Pancreas (tissue), 10 donors: Measurements from ENCODE around the gene RPA1. TPM values are rescaled to one million over a fixed set of nuclear protein-coding genes. Genes with fewer than 3 reads are reported as not detected.

Experiments used
- ATAC-seq, 4 donors: fragments of 200-7000 bp; cut with Tn5 transposase; one replicate each; pipeline versions ENCODE4 v1.8.0 to v1.9.1; 2020; ENCODE audit warnings: mild to moderate bottlenecking in 4 of 4, moderate library complexity in 4 of 4
- DNase-seq, 6 donors: peaks; one replicate each; pipeline ENCODE4 v3.0.0-alpha.2; 2020
- FAIRE-seq: peaks from 2 replicates; lab custom pipeline; 2012; peaks lifted over from hg19 to GRCh38; lab: Jason Lieb, UNC
- H3K27ac ChIP-seq, 4 donors: fragments of 200-600 bp; sonication (generic); 1 replicate in 3 of 4; 2 replicates in 1 of 4; pipeline versions ENCODE4 v1.5.0 to v1.8.0; 2020
- H3K27me3 ChIP-seq, 4 donors: fragments of 200-600 bp; one replicate each; pipeline ENCODE4 v1.8.0; 2021
- H3K36me3 ChIP-seq, 3 donors: fragments of 200-600 bp; sonication (generic) in 1 of 3; one replicate each; pipeline versions ENCODE4 v1.5.0 to v1.8.0; 2020 to 2021
- H3K4me1 ChIP-seq, 3 donors: fragments of 200-600 bp; one replicate each; pipeline ENCODE4 v1.8.0; 2021
- H3K4me3 ChIP-seq, 4 donors: fragments of 200-600 bp; sonication (generic) in 2 of 4; one replicate each; pipeline versions ENCODE4 v1.5.0 to v1.8.0; 2020 to 2021
- H3K9me3 ChIP-seq, 4 donors: fragments of 200-600 bp; one replicate each; pipeline ENCODE4 v1.8.0; 2021
- CTCF ChIP-seq, 4 donors: fragments of 200-600 bp; sonication (generic) in 3 of 4; IDR thresholded peaks; one replicate each; pipeline versions ENCODE4 v1.5.0 to v1.8.0; 2021; ENCODE audit warnings: antibody characterized with exemption in 4 of 4
- WGBS, 2 donors: extraction: QIAGEN DNeasy Blood & Tissue Kit; methylation state at CpG; one replicate each; pipeline ENCODE4 v1.1.7; 2013; 5-methylcytosine and 5-hydroxymethylcytosine counted together
- intact Hi-C, 3 donors: fragments of 100-400 bp; cut with DNase I; formaldehyde crosslinking; loops; one replicate each; pipeline versions ENCODE4 v1.11.1 to v1.14.2; 2022
- polyA plus RNA-seq, 2 donors: library from polyadenylated mRNA; stranded (reverse); fragments of 200-250 nt; gene quantifications; one replicate each; pipeline ENCODE4 v1.2.3, GENCODE V29; 2013
- total RNA-seq, 6 donors: library from RNA; stranded (reverse); fragmentation: NEBNext Ultra II Directional in 4 of 6; extraction: Animal tissue kit (Norgen Biotek cat#: 25700) in 4 of 6; gene quantifications; one replicate each; pipeline versions ENCODE4 v1.2.1 to v1.2.4, GENCODE V29; 2021 to 2023
- donor health status: healthy with polysubstance abuse.
- donor health status: DM: no; HTN: no; CAD: no; lungs with moderate emphysema.
- donor health status: DM: no; HTN: no; CAD: no.
- donor health status: control.
- donor health status: control.
- donor health status: Bipolar disorder and iron deficiency.
- donor health status: DM: yes; HTN: yes; CAD: no.
- donor health status: DM: no; HTN: no; CAD: no.
- donor health status: DM: no; HTN: no; CAD: no.
- donor health status: DM: yes; HTN: yes; CAD: no.

Gene RPA1
- total and polyA plus RNA-seq, 8 donors: 6.5 to 43.9 (median 36.1) TPM

- no peak for TF ChIP-seq CTCF (IDR thresholded peaks at IDR 0.05)
- no peaks in the 10 kb centered on the region for H3K9me3 ChIP-seq
- H3K4me1 ChIP-seq: no peaks in the 10 kb centered on the region
- H3K4me3 ChIP-seq: no peak overlapping the region
- no peaks in the 10 kb centered on the region for H3K27me3 ChIP-seq
- intact Hi-C loops: loop anchor here in 1 of 3 donors (10.0 kb wide), 1 partner anchor 118 kb away; the partner anchor contains the start of gene DPH1
- DNase-seq (peak in 1 of 6 donors; percentile 33), ATAC-seq (no peak), FAIRE-seq (no peak)
- H3K27ac ChIP-seq: no peak overlapping the region
- WGBS, 2 donors: 76 to 85% methylated on average over 29 of the region's 29 CpGs
- H3K36me3 ChIP-seq: no peaks in the 10 kb centered on the region
These were observed 87.3 kb downstream of the RPA1 start for GRCh38 chr17:1916963-1917715.

- H3K4me3 ChIP-seq: no peak overlapping the region
- ATAC-seq (no peak), FAIRE-seq (no peak), DNase-seq (no peak)
- H3K36me3 ChIP-seq: no peaks in the 10 kb centered on the region
- H3K9me3 ChIP-seq: no peaks in the 10 kb centered on the region
- no peaks in the 10 kb centered on the region for H3K27me3 ChIP-seq
- TF ChIP-seq CTCF (IDR thresholded peaks at IDR 0.05): no peak
- intact Hi-C loops: loop anchor here in 1 of 3 donors (10.0 kb wide), 1 partner anchor 116 kb away; the partner anchor contains the start of gene DPH1
- no peak overlapping the region for H3K27ac ChIP-seq
- 85 to 87% methylated on average over 29 of the region's 29 CpGs for WGBS, 2 donors
- H3K4me1 ChIP-seq: no peaks in the 10 kb centered on the region
These were observed 88.7 kb downstream of the RPA1 start for GRCh38 chr17:1918346-1919162.

GRCh38 chr17:1919201-1919600 lies 89.4 kb downstream of the RPA1 start:
- no peak for TF ChIP-seq CTCF (IDR thresholded peaks at IDR 0.05)
- DNase-seq: no peak
- intact Hi-C loops: loop anchor here in 1 of 3 donors (10.0 kb wide), 1 partner anchor 116 kb away; the partner anchor contains the start of gene DPH1

GRCh38 chr17:1920948-1921351 lies 91.1 kb downstream of the RPA1 start:
- ATAC-seq: no peak
- 87 to 92% methylated on average over 19 of the region's 19 CpGs for WGBS, 2 donors
- H3K4me1 ChIP-seq: no peaks in the 10 kb centered on the region
- H3K36me3 ChIP-seq: no peaks in the 10 kb centered on the region
- FAIRE-seq: no peak
- no peak for TF ChIP-seq CTCF (IDR thresholded peaks at IDR 0.05)
- no peak overlapping the region for H3K4me3 ChIP-seq
- no peaks in the 10 kb centered on the region for H3K9me3 ChIP-seq
- intact Hi-C loops: no loop called here
- no peak overlapping the region for H3K27ac ChIP-seq
- DNase-seq: no peak
- no peaks in the 10 kb centered on the region for H3K27me3 ChIP-seq

More at GRCh38 chr17:1919201-1919600, 89.4 kb downstream of the RPA1 start:
- Histone ChIP-seq H3K36me3 (no peaks in the 10 kb centered on the region), H3K4me3 (no peak overlapping the region), H3K9me3 (no peaks in the 10 kb centered on the region), H3K4me1 (no peaks in the 10 kb centered on the region), H3K27me3 (no peaks in the 10 kb centered on the region), H3K27ac (no peak overlapping the region)
- 62 to 73% methylated on average over 13 of the region's 13 CpGs for WGBS, 2 donors
- FAIRE-seq (no peak), ATAC-seq (no peak)
